PC-9 (cell line): ENCODE measurements around the gene C11orf52. TPM values are rescaled to one million over a fixed set of nuclear protein-coding genes. Genes with fewer than 3 reads are reported as not detected.

Source experiments
- BruUV-seq: library from RNA; stranded (reverse); fragments of 400-500 nt; replicated peaks from 2 replicates; lab custom pipeline; 2021; lab: Mats Ljungman, UMichigan
- CTCF ChIA-PET: fragments of 300-600 bp; sonication (Branson Sonifier 250); formaldehyde crosslinking; loops from one replicate; lab custom pipeline; 2022; ENCODE audit warnings: antibody characterized with exemption; lab: Charles Lee
- POLR2A ChIA-PET: fragments of 300-600 bp; sonication (Branson Sonifier 250); formaldehyde crosslinking; loops from one replicate; lab custom pipeline; 2022; ENCODE audit warnings: antibody characterized with exemption; ENCODE audit not compliant: unreplicated experiment; lab: Charles Lee
- DNase-seq, 2 experiments: peaks; one replicate each; pipeline versions ENCODE4 v3.0.0 to v3.0.0-alpha.2; 2015 to 2022; ENCODE audit warnings: mixed read lengths in 1 of 2
- H2AFZ ChIP-seq: fragments of 200-600 bp; sonication (generic); 2 replicates; pipeline ENCODE4 v1.8.1; 2017; ENCODE audit warnings: antibody characterized with exemption
- H3F3A ChIP-seq: fragments of 200-600 bp; sonication (generic); 2 replicates; pipeline ENCODE4 v1.8.1; 2017; ENCODE audit warnings: antibody characterized with exemption, mild to moderate bottlenecking, low read depth; ENCODE audit not compliant: insufficient read depth
- H3K27ac ChIP-seq: fragments of 200-600 bp; sonication (generic); 2 replicates; pipeline ENCODE4 v1.6.1; 2016; ENCODE audit warnings: mixed run types
- H3K27me3 ChIP-seq: fragments of 200-600 bp; sonication (generic); 2 replicates; pipeline ENCODE4 v1.6.1; 2016; ENCODE audit warnings: low read depth, mixed run types; ENCODE audit not compliant: insufficient read depth
- H3K36me3 ChIP-seq: fragments of 200-600 bp; sonication (generic); 2 replicates; pipeline ENCODE4 v1.6.1; 2016; ENCODE audit warnings: low read depth, mixed run types
- H3K4me1 ChIP-seq: fragments of 200-600 bp; sonication (generic); replicated peaks from 2 replicates; pipeline ENCODE4 v1.6.1; 2016; ENCODE audit warnings: mixed run types; ENCODE audit not compliant: insufficient read depth
- H3K4me2 ChIP-seq: fragments of 200-600 bp; sonication (generic); 2 replicates; pipeline ENCODE4 v1.6.1; 2017; ENCODE audit warnings: mixed run types
- H3K4me3 ChIP-seq: fragments of 200-600 bp; sonication (generic); 2 replicates; pipeline ENCODE4 v1.6.1; 2016; ENCODE audit warnings: mixed run types
- H3K79me2 ChIP-seq: fragments of 200-600 bp; sonication (generic); 2 replicates; pipeline ENCODE4 v1.6.1; 2017; ENCODE audit warnings: low read depth, mixed run types
- H3K9me2 ChIP-seq: fragments of 200-600 bp; sonication (generic); 2 replicates; pipeline ENCODE4 v1.8.1; 2017; ENCODE audit warnings: mild to moderate bottlenecking; ENCODE audit not compliant: insufficient read depth
- H3K9me3 ChIP-seq: fragments of 200-600 bp; sonication (generic); 2 replicates; pipeline ENCODE4 v1.8.1; 2016; ENCODE audit warnings: low read depth; ENCODE audit not compliant: insufficient read depth
- H4K20me1 ChIP-seq: fragments of 200-600 bp; sonication (generic); 2 replicates; pipeline ENCODE4 v1.8.1; 2017; ENCODE audit not compliant: insufficient read depth
- EZH2 ChIP-seq: fragments of 200-600 bp; sonication (generic); IDR thresholded peaks from 2 replicates; pipeline ENCODE4 v1.8.0; 2017; ENCODE audit warnings: antibody characterized with exemption, low read depth
- intact Hi-C: fragments of 100-400 bp; cut with micrococcal nuclease; formaldehyde crosslinking; loops from one replicate; pipeline ENCODE4 v1.10.0; 2022; ENCODE audit not compliant: unreplicated experiment
- total RNA-seq: library from RNA; stranded (reverse); gene quantifications from 2 replicates; pipeline ENCODE4 v1.2.3, GENCODE V29; 2021
- TF ChIP-seq, protein P1 (sequence below): fragments of 200-600 bp; sonication (generic); conservative IDR thresholded peaks from 2 replicates; pipeline ENCODE4 v1.6.1; 2017; ENCODE audit warnings: mixed run types, antibody characterized with exemption, mild to moderate bottlenecking, moderate library complexity

C11orf52 gene
- total RNA-seq, 1 experiment from 2014 or later: 6.4 TPM

- H2AFZ ChIP-seq: no peak overlapping the region
- no peaks in the 10 kb centered on the region for H3K9me2 ChIP-seq
- H3K27me3 ChIP-seq: no peaks in the 10 kb centered on the region
- BruUV-seq: no TSS peak
- no peaks in the 10 kb centered on the region for H3K79me2 ChIP-seq
- TF ChIP-seq, protein P1, sequence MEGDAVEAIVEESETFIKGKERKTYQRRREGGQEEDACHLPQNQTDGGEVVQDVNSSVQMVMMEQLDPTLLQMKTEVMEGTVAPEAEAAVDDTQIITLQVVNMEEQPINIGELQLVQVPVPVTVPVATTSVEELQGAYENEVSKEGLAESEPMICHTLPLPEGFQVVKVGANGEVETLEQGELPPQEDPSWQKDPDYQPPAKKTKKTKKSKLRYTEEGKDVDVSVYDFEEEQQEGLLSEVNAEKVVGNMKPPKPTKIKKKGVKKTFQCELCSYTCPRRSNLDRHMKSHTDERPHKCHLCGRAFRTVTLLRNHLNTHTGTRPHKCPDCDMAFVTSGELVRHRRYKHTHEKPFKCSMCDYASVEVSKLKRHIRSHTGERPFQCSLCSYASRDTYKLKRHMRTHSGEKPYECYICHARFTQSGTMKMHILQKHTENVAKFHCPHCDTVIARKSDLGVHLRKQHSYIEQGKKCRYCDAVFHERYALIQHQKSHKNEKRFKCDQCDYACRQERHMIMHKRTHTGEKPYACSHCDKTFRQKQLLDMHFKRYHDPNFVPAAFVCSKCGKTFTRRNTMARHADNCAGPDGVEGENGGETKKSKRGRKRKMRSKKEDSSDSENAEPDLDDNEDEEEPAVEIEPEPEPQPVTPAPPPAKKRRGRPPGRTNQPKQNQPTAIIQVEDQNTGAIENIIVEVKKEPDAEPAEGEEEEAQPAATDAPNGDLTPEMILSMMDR: no peak
- no peak for TF ChIP-seq EZH2
- peaks cover 16% of the 10 kb centered on the region; the same call in 1 of the 2 replicates for H3F3A ChIP-seq
- H3K36me3 ChIP-seq: no peaks in the 10 kb centered on the region
- H3K27ac ChIP-seq: no peak overlapping the region
- ChIA-PET POLR2A (no interaction called here), CTCF (interaction anchor here (0.6 kb wide), 1 partner anchor 333 kb away, joined by 3 read pairs; no protein-coding TSS in a partner anchor)
- no peak for DNase-seq
- no peaks in the 10 kb centered on the region for H3K9me3 ChIP-seq
- no peaks in the 10 kb centered on the region for H4K20me1 ChIP-seq
- no peak overlapping the region for H3K4me3 ChIP-seq
- peaks cover 14% of the 10 kb centered on the region; the same call in 1 of the 2 replicates for H3K4me1 ChIP-seq
- intact Hi-C loops: no loop called here
- H3K4me2 ChIP-seq: no peak overlapping the region
Observed at GRCh38 chr11:111942829-111943228, 24.1 kb downstream of the C11orf52 start.

DNA sequence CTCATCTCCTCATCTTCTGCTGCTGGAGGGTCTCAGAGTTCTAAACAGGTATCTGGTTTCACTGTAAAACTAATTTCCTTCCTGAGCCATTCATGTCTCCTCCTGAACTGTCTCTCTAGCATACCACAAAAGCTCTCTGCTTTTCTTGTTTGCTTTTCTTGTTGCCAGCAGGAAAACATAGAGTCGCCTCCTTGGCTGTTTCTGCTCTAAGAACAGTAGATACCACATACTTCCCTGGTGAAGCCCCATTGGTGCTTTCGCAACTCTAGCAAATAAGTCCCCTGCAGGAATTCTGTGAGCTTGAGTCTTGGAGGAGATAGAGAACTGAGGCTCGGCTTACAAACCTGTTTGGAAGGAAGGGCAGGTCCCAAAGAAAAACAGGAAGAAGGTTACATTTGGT is 25.4 kb downstream of the C11orf52 start:
- no TSS peak for BruUV-seq
- H3K27ac ChIP-seq: peak overlapping the region; percentile 7; the same call in 1 of the 2 replicates
- no peaks in the 10 kb centered on the region for H3K9me3 ChIP-seq
- TF ChIP-seq EZH2: no peak
- TF ChIP-seq, protein P1: no peak
- H3K36me3 ChIP-seq: no peaks in the 10 kb centered on the region
- 0 out of 2 replicates have a peak, but pooled peaks cover 12% of the 10 kb centered on the region for H3F3A ChIP-seq
- CTCF ChIA-PET: interaction anchor here (0.6 kb wide), 1 partner anchor 357 kb away, joined by 3 read pairs; no protein-coding TSS in a partner anchor
- H3K9me2 ChIP-seq: no peaks in the 10 kb centered on the region
- no peaks in the 10 kb centered on the region for H3K79me2 ChIP-seq
- H2AFZ ChIP-seq: peak overlapping the region; percentile 52
- peak overlapping the region; percentile 41 for H3K4me2 ChIP-seq
- no peak overlapping the region for H3K4me3 ChIP-seq
- intact Hi-C loops: no loop called here
- H4K20me1 ChIP-seq: no peaks in the 10 kb centered on the region
- DNase-seq: peak; percentile 25 to 86
- peaks cover 14% of the 10 kb centered on the region; the same call in 1 of the 2 replicates for H3K4me1 ChIP-seq
- POLR2A ChIA-PET: interaction anchor here (0.6 kb wide), 1 partner anchor 83 kb away, joined by 3 read pairs; no protein-coding TSS in a partner anchor
- no peaks in the 10 kb centered on the region for H3K27me3 ChIP-seq

DNA sequence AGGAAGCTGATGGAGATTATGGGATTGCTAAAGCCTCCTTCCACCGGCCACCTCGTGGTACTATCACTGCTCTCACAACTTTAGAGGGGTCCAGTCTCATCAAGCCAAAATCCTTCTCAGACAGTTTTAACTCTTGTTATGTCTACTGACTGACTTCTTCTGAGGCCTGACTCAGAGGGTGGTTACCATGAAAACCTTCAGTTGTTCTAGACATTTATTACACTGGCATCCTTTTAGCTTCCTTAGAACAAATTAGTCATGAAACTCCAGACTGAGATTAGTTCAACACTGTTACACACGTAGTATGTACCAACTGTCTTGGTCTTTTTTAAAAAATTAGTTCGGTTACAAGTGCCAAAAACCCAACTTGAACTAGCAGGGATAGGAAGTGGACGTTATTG is 25.9 kb downstream of the C11orf52 start:
- H3K9me2 ChIP-seq: no peaks in the 10 kb centered on the region
- H3K27me3 ChIP-seq: no peaks in the 10 kb centered on the region
- peak in 1 of 2 experiments; percentile 59 for DNase-seq
- no peaks in the 10 kb centered on the region for H3K9me3 ChIP-seq
- TF ChIP-seq EZH2: no peak
- TF ChIP-seq, protein P1: no peak
- H3K27ac ChIP-seq: 0 out of 2 replicates have a peak overlapping the region, but pooled peaks have one; percentile 7
- no peaks in the 10 kb centered on the region for H3K79me2 ChIP-seq
- ChIA-PET CTCF (no interaction called here), POLR2A (no interaction called here)
- peaks cover 14% of the 10 kb centered on the region; the same call in 1 of the 2 replicates for H3K4me1 ChIP-seq
- no TSS peak for BruUV-seq
- H3F3A ChIP-seq: 0 out of 2 replicates have a peak, but pooled peaks cover 12% of the 10 kb centered on the region
- no peak overlapping the region for H2AFZ ChIP-seq
- intact Hi-C loops: no loop called here
- H3K4me3 ChIP-seq: no peak overlapping the region
- H3K36me3 ChIP-seq: no peaks in the 10 kb centered on the region
- H4K20me1 ChIP-seq: no peaks in the 10 kb centered on the region
- peak overlapping the region; percentile 41 for H3K4me2 ChIP-seq
